ENCODE results near the gene ACVRL1.
"Not testable (repeated sequence)": the region's sequence is repeated elsewhere in the genome, so short reads cannot be mapped to it uniquely, and the experiment has no call there.

The ACVRL1 gene

DNA sequence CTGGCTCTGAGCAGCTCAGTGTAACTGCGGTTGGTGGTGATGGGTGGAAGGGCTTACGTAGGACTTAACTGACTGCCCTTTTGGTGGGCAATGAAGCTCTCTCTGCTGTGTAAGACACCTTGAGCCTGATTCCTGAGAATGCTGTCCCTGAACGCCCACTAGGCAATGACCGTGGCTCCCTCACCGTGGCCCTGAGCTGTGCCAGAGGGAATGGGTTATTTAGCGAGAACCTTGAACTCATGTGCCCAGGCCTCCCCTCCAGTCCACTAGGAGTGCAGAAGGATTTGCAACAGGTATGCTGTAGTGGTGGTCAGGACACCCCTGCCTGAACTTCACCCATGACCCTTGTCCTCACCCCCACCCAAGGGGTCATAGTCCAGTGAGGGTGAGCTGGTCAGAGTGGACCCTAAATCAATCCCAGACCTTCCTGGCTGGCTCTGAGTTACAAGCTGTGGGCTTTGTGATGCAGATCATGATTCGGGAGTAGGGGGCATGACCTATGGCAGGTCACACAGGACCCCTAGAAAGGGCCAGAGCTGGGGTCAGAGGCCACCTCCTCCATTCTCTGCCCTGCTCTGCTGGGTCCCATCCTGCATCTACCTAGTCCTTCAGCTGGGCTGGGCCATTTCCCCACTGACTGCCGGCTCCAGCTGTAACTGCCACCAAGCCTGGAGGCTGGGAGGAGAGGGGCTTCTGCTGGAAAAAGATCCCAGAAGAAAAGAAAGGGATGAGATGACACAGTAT is 33.9 kb upstream of the ACVRL1 start:
- DNase-seq (ENCODE audit: extremely low read depth in 1 of 2, low read depth in 1 of 2): no peak

DNA sequence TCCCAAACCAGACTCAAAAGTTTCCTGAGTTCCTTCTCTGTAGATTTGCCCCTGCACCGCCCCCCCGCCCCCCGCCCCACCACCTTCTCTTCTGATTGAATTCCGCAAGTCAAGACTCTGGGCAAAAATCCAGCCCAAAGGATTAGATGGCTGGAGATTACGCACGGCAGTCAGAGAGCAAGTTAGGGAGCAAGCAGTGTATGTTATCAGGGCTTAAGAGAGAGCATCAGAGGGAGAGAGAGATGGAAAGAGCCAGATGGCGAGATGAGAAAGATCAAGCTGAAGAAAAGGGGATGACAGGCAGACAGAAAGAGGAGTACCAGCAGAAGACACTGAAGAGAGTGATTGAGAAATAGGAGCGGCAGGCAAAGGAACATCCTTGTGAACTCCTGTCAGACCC is 33.3 kb upstream of the ACVRL1 start:
- no peak for DNase-seq (ENCODE audit: extremely low read depth in 1 of 2, low read depth in 1 of 2)

- DNase-seq (ENCODE audit: extremely low read depth in 1 of 2, low read depth in 1 of 2): no peak
These were observed 32.8 kb upstream of the ACVRL1 start for GRCh38 chr12:51874486-51874885.

GRCh38 chr12:51879102-51879501 is 28.2 kb upstream of the ACVRL1 start:
- DNase-seq (ENCODE audit: extremely low read depth in 1 of 2, low read depth in 1 of 2): no peak

GRCh38 chr12:51883295-51883694 is 24.0 kb upstream of the ACVRL1 start:
- DNase-seq (ENCODE audit: extremely low read depth in 1 of 2, low read depth in 1 of 2): no peak

GRCh38 chr12:51883998-51884675 is 23.2 kb upstream of the ACVRL1 start:
- DNase-seq (ENCODE audit: extremely low read depth in 1 of 2, low read depth in 1 of 2): no peak

GRCh38 chr12:51884676-51885229 is 22.6 kb upstream of the ACVRL1 start:
- DNase-seq (ENCODE audit: extremely low read depth in 1 of 2, low read depth in 1 of 2): no peak

- DNase-seq (ENCODE audit: extremely low read depth in 1 of 2, low read depth in 1 of 2): not testable (repeated sequence)
These were observed 21.8 kb upstream of the ACVRL1 start for GRCh38 chr12:51885294-51886020.

- peak in 1 of 2 donors; percentile 39 for DNase-seq (ENCODE audit: extremely low read depth in 1 of 2, low read depth in 1 of 2)
These were observed 21.1 kb upstream of the ACVRL1 start for GRCh38 chr12:51886021-51886710.

GRCh38 chr12:51887476-51888315 is 19.6 kb upstream of the ACVRL1 start, which contains the start of gene ANKRD33:
TSS of gene ANKRD33 (plus strand) at chr12:51888103. CDS start at chr12:51888187, 84 bp downstream.
- no peak for DNase-seq (ENCODE audit: extremely low read depth in 1 of 2, low read depth in 1 of 2)

GRCh38 chr12:51888316-51889215 is 18.7 kb upstream of the ACVRL1 start:
- DNase-seq (ENCODE audit: extremely low read depth in 1 of 2, low read depth in 1 of 2): no peak

DNA sequence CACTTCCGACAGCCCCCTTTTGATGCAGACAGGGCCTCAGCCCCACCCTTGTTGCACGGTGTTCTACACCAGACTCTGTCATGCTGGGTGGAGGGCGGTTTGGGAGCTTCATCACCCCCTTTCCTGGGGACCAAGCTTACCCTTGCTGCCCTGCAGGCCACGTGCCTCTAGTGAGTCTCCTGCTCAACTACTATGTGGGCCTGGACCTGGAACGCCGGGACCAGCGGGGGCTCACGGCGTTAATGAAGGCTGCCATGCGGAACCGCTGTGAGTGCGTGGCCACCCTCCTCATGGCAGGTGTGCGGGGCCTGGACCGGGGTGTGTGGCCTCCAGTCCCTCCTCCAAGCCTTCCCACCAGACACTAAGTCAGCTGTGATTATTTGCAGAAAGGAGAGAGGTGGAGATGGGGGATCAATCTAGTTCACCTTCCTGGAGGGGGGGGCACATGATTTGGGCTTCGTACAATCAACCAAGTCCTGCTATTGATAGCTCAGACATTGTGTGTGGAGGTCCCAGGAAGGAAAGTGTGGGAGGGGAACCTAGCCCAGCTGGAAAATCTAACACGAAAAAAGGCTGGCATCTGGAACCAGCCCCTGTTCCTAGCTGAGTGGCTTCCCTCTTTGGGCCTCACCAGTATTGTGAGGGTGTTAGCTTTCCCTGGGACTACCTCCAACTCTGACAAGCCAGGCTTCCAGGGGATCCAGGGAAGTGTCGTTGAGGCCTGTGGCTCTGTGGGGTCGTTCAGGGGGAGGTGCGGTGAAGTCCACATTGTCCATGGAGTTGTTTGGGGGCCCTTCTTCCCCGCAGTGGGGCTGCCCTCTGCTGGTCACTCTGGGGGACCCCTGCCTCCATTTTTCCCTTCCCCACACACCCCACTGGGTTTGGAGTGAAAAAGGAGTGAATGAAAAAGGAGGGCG is 17.8 kb upstream of the ACVRL1 start:
- no peak for DNase-seq (ENCODE audit: extremely low read depth in 1 of 2, low read depth in 1 of 2)

GRCh38 chr12:51890133-51890464 is 17.2 kb upstream of the ACVRL1 start:
- no peak for DNase-seq (ENCODE audit: extremely low read depth in 1 of 2, low read depth in 1 of 2)

- DNase-seq (ENCODE audit: extremely low read depth in 1 of 2, low read depth in 1 of 2): no peak
These were observed 16.7 kb upstream of the ACVRL1 start for GRCh38 chr12:51890511-51891171.

DNA sequence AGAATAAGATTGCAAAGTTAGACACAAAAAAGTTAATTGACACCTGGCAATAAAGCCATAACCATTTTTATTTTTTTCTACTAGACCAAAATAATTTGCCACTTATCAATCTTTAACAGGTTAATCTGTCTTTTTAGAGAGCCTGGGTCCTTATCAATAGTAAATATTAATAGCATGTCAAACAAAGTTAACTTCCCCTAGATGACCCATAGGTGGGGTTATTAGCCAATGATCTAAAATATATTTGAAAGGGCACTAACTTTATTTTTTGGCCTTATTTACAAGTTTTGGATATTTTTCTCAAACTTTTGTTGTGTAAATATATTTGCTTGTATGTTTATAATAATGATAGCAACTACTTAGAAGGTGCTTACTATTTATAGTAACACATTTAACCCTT is 15.5 kb upstream of the ACVRL1 start:
- DNase-seq (ENCODE audit: extremely low read depth in 1 of 2, low read depth in 1 of 2): no peak

- no peak for DNase-seq (ENCODE audit: extremely low read depth in 1 of 2, low read depth in 1 of 2)
These were observed 13.5 kb upstream of the ACVRL1 start for GRCh38 chr12:51893786-51894185.

- DNase-seq (ENCODE audit: extremely low read depth in 1 of 2, low read depth in 1 of 2): no peak
These were observed 11.7 kb upstream of the ACVRL1 start for GRCh38 chr12:51895378-51896135.

All from stimulated activated CD8-positive, alpha-beta memory T cell treated with anti-CD3 and anti-CD28 coated beads, Interleukin-7, amount 100 ng/mL, for 48 hours (primary cell).